GM19452 (cell line): ENCODE results near the gene TTLL10.

Experiments
- ATAC-seq: cut with Tn5 transposase; IDR thresholded peaks from one replicate; pipeline ENCODE4 v1.9.1; 2021; ENCODE audit not compliant: unreplicated experiment

TTLL10 gene

GRCh38 chr1:1173793-1174415 lies at the start of gene TTLL10:
TSS of gene TTLL10 (plus strand) at chr1:1173880. CDS start at chr1:1179216, 5,336 bp downstream.
- ATAC-seq = no peak

GRCh38 chr1:1124508-1124785 lies 49.2 kb upstream of the TTLL10 start:
- no peak for ATAC-seq

GRCh38 chr1:1124786-1125642 lies 48.7 kb upstream of the TTLL10 start:
- no peak for ATAC-seq

- no peak for ATAC-seq
Observed at GRCh38 chr1:1125945-1126344, 47.7 kb upstream of the TTLL10 start.

- no peak for ATAC-seq
Observed at GRCh38 chr1:1127551-1128451, 45.9 kb upstream of the TTLL10 start.

GRCh38 chr1:1128454-1129139 lies 45.1 kb upstream of the TTLL10 start:
- no peak for ATAC-seq

GRCh38 chr1:1129381-1129821 lies 44.3 kb upstream of the TTLL10 start:
- ATAC-seq = no peak

- no peak for ATAC-seq
Observed at GRCh38 chr1:1130206-1131120, 43.2 kb upstream of the TTLL10 start.

- ATAC-seq = no peak
Observed at GRCh38 chr1:1132042-1132950, 41.4 kb upstream of the TTLL10 start.

GRCh38 chr1:1132956-1133750 lies 40.5 kb upstream of the TTLL10 start:
- ATAC-seq = no peak

- no peak for ATAC-seq
Observed at GRCh38 chr1:1134300-1134970, 39.2 kb upstream of the TTLL10 start.

- no peak for ATAC-seq
Observed at GRCh38 chr1:1135339-1136136, 38.1 kb upstream of the TTLL10 start.

- ATAC-seq = peak; percentile 17
Observed at GRCh38 chr1:1136547-1137230, 37.0 kb upstream of the TTLL10 start.

GRCh38 chr1:1137256-1138045 lies 36.2 kb upstream of the TTLL10 start:
- peak; percentile 66 for ATAC-seq

- ATAC-seq = no peak
Observed at GRCh38 chr1:1140673-1141072, 33.0 kb upstream of the TTLL10 start.
